ENCODE results near the gene ABCA7. TPM values are rescaled to one million over a fixed set of nuclear protein-coding genes. Genes with fewer than 3 reads are reported as not detected.

The ABCA7 gene
- total RNA-seq, 1 donor from 2014 or later: 63.6 TPM

GRCh38 chr19:1068009-1069001 is 28.4 kb downstream of the ABCA7 start:
- intact Hi-C loops (cut with micrococcal nuclease): loop anchor here (1.0 to 5.0 kb wide), 3 partner anchors 9 to 124 kb away; partner anchors contain the start of genes RNU6-2 and TMEM259

GRCh38 chr19:1069009-1069779 is 29.3 kb downstream of the ABCA7 start:
- intact Hi-C loops (cut with micrococcal nuclease): loop anchor here (2.0 to 5.0 kb wide), 2 partner anchors 48 to 123 kb away; partner anchors contain the start of genes RNU6-2 and TMEM259

GRCh38 chr19:1070576-1070930 is 30.6 kb downstream of the ABCA7 start:
- intact Hi-C loops (cut with micrococcal nuclease): no loop called here

- intact Hi-C loops (cut with micrococcal nuclease): no loop called here
These were observed 31.3 kb downstream of the ABCA7 start for GRCh38 chr19:1070931-1071791.

GRCh38 chr19:1072371-1073015 is 32.6 kb downstream of the ABCA7 start:
- intact Hi-C loops (cut with micrococcal nuclease): no loop called here

- intact Hi-C loops (cut with micrococcal nuclease): no loop called here
These were observed 33.4 kb downstream of the ABCA7 start for GRCh38 chr19:1073063-1073955.

GRCh38 chr19:1073956-1074517 is 34.1 kb downstream of the ABCA7 start:
- intact Hi-C loops (cut with micrococcal nuclease): no loop called here

- intact Hi-C loops (cut with micrococcal nuclease): no loop called here
These were observed 34.8 kb downstream of the ABCA7 start for GRCh38 chr19:1074544-1075283.

- intact Hi-C loops (cut with micrococcal nuclease): loop anchor here (2.0 kb wide), 3 partner anchors 19 to 57 kb away; partner anchors contain the start of genes GPX4 and POLR2E
These were observed 36.1 kb downstream of the ABCA7 start for GRCh38 chr19:1076046-1076386.

GRCh38 chr19:1076951-1077350 is 37.0 kb downstream of the ABCA7 start:
- intact Hi-C loops (cut with micrococcal nuclease): loop anchor here (1.0 to 2.0 kb wide), 6 partner anchors 9 to 163 kb away; partner anchors contain the start of genes GPX4, POLR2E, RNU6-2 and TMEM259

GRCh38 chr19:1079566-1080111 is 39.7 kb downstream of the ABCA7 start:
- intact Hi-C loops (cut with micrococcal nuclease): no loop called here

GRCh38 chr19:1080360-1081161 is 40.7 kb downstream of the ABCA7 start:
- intact Hi-C loops (cut with micrococcal nuclease): no loop called here

GRCh38 chr19:1081301-1082164 is 41.6 kb downstream of the ABCA7 start:
- intact Hi-C loops (cut with micrococcal nuclease): loop anchor here (1.0 kb wide), 2 partner anchors 18 to 22 kb away; partner anchors contain the start of gene GPX4

GRCh38 chr19:1082165-1082927 is 42.4 kb downstream of the ABCA7 start:
- intact Hi-C loops (cut with micrococcal nuclease): loop anchor here (1.0 kb wide), 2 partner anchors 19 to 21 kb away; partner anchors contain the start of gene GPX4

Measured in T-helper 1 cell treated with Interleukin-12 subunit alpha and Interleukin-12 subunit beta and Interleukin-4 antibody, amounts not matched to agents 30 ng/mL and 1 ng/mL, for 36 hours (primary cell).